GM21576 (cell line): ENCODE data around the gene ARHGEF19.
A peak's percentile ranks its signal among the peaks of the same experiment; 100 is the strongest.
"Not testable (repeated sequence)": the region's sequence is repeated elsewhere in the genome, so short reads cannot be mapped to it uniquely, and the experiment has no call there.

Source experiments
- ATAC-seq: cut with Tn5 transposase; IDR thresholded peaks from one replicate; pipeline ENCODE4 v1.9.1; 2021; ENCODE audit warnings: mild to moderate bottlenecking, moderate library complexity; ENCODE audit not compliant: unreplicated experiment

ARHGEF19 gene

DNA sequence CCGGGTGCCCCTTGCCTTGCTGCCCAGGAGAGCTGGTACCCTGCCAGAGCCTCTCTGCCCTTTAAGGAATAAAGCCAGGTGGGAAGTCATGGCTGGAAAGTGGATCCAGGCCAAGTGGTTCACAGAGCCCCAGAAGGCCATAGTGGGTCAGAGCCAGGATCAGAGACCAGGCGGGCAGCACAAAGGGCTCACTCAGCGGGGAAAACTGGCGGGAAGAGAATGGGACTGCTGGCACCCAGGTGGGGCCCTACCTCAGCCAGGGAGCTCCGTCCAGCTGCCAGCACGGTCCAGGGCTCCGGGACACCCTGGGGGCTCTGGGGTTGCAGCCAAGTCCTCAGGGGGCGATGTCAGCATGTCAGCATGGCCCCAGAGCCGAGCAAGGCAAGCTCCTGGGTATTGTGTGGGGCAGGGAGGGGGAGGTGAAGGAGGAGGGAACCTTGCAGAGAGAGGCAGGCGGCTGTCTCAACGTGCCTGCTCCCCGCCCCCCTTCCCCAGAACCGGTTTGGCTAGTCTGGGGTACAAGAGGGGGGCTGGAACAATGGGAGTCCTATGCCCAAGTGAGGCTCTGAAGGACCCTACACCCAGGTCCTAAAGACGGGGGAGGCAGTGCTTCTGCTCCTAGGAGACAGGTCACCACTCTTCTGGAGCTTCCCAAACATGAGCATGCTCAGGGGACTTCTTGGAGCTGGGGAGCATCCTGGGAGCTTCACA is at the start of gene ARHGEF19:
Gene ARHGEF19 (minus strand): TSS at position 402 of the 711 bp plus-strand sequence. CDS start 3,598 bp downstream, outside the sequence.
- ATAC-seq: no peak

DNA sequence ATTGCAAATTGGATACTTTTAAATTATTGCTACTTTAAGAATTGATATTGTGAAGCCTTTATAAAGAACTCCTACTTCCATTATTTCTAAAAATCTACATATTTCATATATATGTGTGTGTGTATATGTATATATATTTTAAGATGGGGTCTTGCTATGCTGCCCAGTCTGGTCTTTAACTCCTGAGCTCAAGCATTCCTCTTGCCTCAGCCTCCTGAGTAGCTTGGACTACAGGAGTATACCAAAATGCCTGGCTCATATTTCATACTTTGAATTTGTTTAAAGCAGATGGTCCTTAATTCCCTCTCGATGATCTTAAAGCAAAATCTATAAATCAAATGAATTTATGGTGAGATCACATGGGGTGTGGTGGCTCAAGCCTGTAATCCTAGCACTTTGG is 49.6 kb upstream of the ARHGEF19 start:
- ATAC-seq: no peak

DNA sequence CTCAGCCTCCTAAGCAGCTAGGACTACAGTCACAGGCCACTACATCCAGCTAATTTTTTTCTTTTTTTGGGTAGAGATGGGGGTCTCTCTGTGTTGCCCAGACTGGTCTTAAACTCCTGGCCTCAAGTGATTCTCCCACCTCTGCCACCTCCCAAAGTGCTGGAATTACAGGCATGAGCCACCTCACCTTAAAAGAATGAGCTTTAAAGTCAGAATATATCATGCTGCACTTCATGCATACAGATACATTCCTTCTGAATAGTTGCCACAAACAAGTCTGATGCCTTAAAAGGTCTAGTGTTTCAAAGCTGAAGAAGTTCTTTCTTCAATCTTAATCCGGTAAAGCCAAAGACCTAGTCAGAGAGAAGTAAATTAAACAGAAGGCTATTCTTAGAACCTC is 48.4 kb upstream of the ARHGEF19 start:
- ATAC-seq: no peak

DNA sequence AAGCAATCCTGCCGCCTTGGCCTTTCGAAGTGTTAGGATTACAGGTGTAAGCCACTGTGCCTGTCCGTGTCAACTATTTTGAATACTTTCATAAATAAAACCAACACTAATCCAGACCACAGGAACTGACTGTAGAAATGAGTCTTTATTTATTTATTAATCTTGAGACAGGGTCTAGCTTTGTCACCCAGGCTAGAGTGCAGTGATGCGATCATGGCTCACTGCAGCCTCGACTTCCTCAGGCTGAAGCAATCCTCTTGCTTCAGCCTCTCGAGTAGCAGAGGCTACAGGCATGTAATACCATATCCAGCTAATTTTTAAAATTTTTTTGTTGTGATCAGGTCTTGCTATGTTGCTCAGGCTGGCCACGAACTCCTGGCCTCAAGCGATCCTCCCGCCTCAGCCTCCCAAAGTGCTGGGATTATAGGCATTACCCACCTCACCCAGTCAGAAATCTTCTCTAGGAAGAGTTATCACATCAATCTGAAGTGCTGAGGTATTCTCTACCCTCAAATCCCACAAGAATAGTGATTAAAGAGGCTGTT is 46.2 kb upstream of the ARHGEF19 start:
- no peak for ATAC-seq

DNA sequence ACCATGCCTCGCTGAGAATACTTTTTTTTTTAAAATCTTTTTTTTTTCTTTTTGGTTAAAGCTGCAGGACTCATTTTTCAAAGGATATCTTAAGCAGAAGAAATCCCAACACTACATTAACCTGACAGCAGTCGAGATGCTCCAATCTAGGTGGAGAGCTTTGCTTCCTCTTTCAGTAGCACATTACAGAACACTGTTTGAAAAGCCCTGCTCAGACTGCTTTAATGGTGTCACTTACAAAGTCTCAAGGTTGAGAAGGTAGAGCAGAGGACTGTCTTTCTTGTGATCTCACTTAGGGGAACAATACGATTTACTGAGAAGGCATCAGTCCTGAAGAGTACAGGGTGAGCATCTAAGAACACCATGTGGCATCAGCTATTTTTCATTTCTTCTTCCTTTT is 45.5 kb upstream of the ARHGEF19 start:
- ATAC-seq: no peak

DNA sequence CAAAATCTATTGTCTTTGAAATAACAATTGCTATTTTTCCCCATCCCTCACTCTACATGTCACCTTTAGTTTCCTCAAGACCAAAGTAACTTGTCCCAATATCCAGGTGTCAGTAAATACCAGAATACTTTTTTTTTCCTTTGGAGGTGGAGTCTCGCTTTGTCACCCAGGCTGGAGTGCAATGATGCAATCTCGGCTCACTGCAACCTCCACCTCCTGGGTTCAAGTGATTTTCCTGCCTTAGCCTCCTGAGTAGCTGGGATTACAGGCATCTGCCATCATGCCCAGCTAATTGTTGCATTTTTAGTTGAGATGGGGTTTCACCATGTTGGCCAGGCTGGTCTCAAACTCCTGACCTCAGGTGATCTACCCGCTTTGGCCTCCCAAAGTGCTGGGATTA is 45.1 kb upstream of the ARHGEF19 start:
- ATAC-seq: not testable (repeated sequence)

DNA sequence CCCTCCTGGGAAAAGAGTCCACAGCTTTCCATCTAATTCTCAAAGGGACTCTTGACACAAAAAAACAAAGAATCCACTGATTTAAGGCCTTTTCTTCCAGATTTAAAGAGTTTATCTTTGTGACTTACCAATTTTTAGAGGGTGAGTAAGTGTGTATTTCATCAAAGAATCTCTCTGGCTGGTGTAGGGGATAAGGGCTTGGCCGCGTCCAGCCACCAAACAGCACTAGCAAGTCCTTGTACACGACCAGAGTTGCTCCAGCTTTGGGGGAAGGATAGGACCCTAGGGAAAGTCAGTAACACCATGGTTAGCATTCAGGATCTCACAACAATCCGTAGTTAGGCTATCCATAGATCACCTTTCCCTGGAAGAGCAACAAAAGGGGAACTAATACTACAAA is 44.0 kb upstream of the ARHGEF19 start:
- ATAC-seq: no peak

DNA sequence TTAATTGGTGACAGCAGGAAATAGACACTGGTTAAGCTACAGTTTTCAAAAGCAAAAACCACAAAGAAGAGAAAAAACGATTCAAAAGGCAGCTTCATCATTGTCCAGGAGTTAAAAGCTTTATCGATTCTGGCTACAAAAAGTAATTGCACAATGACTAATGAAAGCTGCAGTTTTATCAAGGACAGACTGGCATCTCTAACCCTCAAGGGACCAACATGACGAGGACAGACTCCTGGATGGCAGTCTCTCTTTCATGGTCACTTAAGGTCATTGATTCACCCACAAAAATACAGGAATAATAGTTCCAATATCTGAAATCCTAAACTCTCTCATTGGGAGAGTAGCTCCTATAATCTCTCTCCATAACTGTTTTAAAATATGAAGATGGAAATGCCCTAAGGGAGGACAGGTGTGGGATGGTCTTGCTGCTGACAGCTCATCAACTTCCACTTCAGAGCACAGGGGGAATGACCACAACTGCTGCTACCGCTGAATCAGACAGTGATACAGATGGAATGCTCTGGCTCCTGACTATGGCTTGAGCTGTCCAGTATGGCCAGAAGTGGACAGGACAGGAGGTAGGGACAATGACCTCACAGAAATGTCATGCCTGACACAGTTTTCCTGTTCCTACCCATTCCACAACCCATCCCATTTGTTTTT is 41.9 kb upstream of the ARHGEF19 start:
- no peak for ATAC-seq

DNA sequence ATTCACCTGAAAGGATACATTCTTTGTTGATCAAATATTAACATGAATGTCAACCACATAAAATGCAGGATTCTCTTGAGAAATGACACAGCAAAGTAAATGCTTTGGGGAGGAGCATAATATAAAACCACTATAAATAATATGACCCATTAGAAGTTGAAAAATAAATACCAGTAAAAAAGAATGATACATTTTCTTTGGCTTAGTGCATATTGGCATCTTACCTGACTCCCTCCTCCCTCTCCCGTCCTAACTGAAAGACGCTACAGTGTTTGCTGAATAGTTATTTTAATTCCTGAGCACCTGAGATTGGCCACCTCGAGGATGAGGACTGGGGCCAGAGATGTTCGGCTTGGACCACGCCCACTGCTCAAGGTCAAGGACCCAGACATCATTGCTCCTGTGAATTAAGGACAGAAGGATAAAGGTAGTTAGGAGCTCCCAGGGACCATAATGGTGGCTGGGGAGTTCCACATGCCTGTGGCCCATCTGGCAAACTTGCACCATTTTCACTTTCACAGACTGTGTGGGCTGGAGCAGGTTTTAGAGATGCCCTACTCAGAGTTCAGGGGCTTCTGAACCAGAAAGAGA is 41.0 kb upstream of the ARHGEF19 start:
- no peak for ATAC-seq

DNA sequence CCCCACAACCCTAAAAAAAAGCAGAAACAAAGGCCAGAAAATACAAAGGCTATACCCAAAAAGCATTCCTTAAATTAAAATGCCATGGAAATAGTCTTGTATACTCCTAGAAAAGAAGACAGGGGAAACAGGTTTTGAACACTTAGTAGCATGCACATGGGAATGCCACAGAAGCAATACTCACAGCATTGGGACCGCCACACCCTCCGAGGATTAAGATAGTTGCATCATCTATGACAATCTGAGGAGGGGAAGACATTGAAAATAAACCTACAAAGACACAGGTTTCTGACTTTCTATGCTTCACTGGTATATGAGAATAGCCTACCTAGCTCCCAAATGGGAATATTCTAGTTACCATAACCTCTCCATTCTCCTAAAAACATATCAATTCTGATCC is 40.5 kb upstream of the ARHGEF19 start:
- no peak for ATAC-seq

DNA sequence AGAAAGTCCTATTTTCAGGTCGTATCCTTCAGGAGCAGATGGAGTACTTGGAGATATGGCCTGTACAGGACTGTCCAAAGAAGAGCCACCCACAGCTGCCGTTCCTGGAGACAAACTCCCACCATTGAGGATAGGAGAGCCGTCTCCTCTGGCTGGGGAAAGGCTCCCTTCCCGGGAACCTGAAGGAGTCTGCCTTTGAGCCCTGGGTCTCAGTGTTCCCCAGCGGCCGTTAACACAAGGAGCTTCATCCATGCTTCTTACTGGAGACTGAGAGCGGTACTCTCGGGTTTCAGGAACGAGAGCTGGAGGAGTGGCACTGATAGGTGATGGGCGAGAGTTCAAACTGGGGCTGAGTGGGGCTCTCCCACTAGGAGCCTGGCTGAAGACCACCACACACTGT is 38.9 kb upstream of the ARHGEF19 start:
- no peak for ATAC-seq

DNA sequence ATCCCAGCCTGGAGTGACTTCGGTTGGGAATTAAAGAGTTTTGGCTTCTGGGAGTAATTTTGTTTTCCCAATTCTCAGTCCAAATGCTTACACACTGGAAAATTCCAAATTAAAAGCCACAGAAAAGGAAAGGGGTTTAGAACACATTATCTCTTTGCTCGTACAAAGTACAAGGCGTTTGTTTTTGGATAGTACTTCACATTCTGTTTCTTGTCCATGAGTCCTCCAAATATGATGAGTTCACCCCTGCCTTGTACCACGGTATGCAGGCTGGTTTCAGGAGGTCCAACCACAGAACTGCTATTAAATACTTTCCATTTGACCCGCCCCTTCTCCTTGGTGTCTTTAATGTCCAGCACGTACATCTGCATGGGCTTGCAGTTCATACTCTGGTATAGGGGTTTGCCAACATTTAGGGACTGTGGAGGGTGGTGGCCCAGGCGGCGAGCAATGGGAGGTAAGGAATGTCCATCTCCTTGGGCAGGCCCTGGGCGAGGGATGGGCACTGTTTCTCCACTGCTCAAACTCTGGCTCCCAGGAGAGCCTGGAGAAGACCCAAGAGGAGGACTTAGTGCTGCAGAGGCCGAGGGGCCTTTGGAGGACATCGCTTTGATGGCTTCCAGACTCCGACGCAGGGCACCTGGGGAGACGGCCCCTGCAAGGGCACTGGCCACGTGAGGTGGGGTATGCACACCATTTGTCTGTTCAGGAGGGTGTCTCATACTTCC is 38.2 kb upstream of the ARHGEF19 start:
- no peak for ATAC-seq

DNA sequence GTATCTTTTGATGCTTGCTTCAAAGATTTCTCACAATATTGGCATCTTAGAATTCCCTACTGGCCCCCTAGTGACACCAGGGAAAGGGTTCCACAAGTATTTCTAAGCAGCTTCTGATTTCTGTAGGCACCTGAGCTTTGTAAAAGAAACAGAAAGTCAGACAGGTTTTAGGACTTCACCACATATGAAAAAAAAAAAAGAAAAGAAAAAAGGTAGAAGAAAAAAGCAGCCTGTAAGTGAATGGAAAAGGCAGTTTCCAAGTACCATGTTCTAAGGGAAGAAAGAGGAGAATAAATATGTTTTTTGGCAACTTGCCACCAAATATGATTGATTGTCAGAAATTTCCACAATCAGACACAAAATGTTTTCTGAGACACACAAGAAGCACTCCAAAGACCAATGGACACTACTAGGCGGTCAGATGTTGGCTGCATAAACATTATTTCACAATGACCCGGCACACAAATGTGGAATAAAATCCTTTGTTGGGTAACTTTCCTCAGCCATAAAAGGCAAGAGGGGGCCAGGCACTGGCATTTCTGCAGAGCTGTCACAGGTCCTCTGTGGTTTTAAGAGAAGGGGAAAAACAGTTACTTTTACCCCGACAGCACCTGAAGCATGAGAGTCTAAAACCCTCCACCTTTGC is 37.3 kb upstream of the ARHGEF19 start:
- ATAC-seq: no peak

DNA sequence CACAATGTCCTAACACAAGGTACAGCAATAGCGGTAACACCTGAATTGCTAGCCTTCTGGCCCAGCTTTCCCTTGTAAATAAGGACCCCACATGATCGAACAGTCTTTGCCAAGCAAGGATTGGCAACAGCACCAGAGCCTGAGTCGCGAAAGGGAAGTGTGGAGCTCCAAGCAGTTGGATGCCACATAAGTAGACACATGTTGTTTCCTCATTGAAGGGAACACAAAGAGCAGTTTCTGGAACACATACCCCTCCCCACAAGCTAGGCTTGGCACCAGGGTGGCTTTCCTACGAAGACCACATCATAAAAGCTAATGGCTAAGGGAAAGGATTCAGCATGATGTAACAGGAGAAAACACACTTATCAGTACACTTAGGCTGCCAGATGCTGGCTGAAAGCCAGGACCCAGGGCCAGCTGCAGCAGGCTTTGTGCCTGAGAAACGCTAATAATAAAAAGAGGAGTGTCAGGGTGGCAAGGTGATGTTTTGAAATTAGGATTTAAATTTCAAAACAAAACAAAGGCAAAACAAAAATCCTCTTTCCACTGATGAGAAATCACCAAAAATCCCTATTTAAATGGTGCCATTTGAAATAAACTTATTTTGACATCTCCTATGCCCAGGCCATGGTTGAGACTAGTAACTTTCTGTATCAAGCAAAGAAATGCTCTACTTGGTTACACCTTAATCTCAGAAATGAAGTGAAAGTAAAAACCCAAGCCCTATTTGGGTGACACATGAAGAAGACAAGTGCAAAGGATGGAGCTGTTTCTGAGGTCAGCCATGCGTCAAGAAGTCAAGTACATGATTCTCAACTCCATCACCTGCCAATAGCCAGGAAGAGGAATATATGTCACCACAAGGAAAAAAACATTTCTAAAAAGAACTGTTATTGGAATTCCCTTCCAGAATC is 36.4 kb upstream of the ARHGEF19 start:
- ATAC-seq: peak; percentile 65

DNA sequence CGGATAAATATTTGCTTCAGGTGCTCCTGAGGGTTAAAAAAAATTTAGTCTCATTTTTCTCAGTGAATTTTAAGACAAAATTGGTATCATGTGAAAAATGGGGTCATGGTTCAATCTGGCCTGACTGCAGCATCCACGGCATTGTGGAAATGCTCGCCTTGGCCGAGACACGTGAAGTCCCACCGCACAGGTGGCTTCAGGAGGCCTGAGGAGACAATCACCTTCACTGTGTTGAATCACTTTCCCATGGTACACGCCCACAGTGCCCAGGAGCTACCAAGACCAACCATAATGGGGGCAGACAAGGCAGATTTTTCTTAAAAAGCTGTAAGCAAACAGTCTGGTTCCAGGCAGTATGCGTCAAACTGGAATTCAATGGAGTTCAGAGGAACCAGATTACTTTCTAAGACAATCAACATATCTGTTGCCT is 35.6 kb upstream of the ARHGEF19 start:
- ATAC-seq: no peak

DNA sequence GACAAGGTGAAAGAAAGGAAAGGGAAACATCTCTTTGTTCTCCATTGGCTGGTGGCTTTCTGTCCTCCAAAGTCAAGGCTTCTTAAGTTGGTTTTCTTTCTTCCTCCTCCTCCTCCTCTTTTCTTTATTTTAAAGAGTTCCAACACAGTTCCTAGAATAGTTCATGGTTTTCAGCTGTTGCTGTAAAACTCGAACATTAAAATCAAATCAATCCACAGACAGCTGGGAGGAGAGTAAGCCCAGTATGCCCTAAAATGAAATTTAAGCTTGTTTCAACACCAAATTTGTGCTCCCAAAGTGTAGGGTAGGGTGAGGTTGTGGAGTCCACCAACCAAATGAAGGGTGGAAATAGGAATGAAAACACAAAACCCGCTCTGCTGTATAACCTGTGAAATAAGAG is 35.0 kb upstream of the ARHGEF19 start:
- ATAC-seq: no peak

DNA sequence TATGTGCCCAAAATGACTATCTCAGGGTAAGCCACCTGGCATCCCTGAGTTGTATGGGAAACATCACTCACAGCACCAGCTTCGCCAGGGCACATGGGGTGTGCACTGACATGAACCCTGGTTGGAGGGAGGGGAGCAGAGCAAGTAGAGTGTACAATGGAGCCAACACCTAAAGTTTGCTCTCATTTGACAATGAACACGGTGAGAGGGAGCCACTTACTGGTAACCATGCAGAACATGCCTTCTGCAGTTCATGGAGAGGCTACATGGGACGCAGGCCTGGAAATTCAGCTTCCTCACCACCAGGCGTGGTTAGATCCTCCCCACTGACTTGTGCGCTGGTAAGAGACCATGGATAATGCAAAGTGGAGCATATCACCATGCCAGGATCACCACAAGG is 34.5 kb upstream of the ARHGEF19 start:
- no peak for ATAC-seq

DNA sequence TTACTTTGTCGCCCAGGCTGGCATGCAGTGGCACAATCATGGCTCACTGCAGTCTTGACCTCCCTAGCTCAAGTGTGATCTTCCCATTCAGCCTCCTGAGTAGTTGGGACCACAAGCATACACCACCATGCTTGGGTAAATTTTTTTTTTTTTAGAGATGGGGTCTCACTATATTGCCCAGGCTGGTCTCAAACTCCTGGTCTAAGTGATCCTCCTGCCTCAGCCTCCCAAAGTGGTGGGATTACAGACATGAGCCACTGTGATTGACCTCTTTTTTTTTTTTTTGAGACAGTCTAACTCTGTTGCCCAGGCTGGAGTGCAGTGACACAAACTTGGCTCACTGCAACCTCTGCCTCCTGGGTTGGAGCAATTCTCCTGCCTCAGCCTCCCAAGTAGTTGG is 33.8 kb upstream of the ARHGEF19 start:
- not testable (repeated sequence) for ATAC-seq

DNA sequence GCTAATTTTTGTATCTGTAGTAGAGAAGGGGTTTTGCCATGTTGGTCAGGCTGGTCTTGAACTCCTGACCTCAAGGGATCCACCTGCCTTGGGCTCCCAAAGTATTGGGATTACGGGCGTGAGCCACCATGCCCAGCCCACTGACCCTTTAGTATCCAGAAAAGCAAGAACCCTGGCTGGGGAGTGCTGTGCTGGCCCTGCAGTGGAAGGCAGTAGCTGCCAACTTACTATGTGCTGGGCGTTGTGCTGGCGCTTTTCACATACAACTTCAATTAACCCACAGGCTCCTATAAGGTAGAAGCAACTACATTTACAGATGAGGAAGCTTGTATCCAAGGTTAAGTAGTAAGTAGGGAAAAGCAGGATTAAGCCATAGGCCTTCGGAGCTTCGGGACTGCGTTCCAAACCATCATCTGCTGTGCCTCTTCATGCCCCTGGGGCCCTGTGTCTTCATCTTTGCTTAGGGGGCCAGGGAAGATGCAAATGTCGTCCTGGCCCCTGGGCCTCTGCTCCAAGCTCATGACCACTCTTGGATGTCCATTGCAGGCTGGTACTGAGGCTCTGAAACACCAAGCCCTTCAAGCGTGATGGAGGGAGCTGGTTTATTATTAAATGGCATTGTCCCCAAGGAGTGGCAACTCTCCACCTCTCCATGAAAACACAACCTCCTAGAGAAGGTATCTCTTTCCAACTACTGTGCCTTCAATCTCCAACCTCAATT is 33.2 kb upstream of the ARHGEF19 start:
- ATAC-seq: no peak
